Myometrial cell (primary cell): ENCODE data around the gene NOTCH2NLA. TPM values are rescaled to one million over a fixed set of nuclear protein-coding genes. Genes with fewer than 3 reads are reported as not detected.

Experiments
- total RNA-seq: library from RNA; depleted of rRNA; stranded (reverse); fragments of >200 nt; gene quantifications from 2 replicates; pipeline ENCODE4 v1.2.3, GENCODE V29; 2015

NOTCH2NLA gene
- total RNA-seq: 30.8 and 37.6 TPM in 2 replicates

DNA sequence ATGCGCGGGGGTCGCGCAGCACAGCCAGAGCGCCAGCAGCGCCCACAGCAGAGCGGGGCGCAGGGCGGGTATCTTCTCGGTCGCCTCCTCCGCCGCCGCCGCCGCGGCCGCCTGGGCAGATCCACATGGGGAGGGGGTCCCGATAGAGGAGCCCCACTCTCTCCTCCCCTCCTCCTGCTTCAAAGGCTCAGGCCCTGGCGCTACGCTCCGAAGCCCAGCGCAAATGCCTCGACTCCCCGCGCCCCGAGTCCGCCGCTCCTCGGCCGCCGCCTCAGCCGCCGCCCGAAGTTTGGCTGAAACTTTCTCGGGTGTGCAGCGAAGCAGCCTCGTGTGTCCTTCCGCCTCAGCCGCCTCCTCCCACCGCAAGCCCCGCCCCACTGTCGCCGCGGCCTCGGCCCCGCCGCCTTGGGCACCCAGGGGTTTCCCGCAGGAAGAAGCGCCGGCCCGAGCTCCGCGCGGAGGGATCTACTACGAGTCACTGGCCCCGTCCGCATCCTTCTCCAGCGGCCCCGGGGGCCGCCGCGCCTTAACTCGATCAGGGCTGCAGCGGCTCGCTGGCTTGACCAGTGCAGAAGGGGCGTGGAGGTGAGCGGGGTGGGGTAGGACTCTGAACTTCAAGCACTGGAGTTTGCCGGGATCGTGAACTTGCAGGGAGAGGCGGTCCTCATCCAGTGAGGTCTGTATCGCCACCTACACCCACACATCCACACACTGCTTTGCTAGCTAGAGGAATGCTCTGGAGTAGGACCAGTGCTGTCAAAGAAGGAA, at the start of gene NOTCH2NLA:
TSS of gene NOTCH2NLA (minus strand) at position 312 of the 768 bp plus-strand sequence. CDS start 39,684 bp downstream, outside the sequence.

DNA sequence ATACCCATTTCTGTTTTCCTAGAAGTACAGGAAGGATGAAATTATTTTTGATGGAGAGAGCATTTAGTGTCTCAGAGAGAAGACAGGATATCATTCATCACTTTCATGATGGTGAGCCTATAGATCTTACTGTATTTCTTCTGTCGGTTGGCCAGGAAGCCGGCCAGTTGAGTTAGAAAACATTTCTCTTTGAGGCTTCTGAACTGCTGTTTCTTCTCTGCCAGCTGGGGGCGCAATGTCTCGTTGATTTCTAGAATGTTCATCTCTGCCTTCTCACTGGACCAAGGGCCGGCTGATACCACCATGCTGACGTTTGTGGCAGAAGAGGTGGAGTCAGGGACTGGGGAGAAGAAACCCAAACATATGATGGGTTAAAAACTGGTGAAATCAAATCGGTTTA, 84.4 kb downstream of the NOTCH2NLA start, which contains the start of gene NBPF10:
TSS of gene NBPF10 (minus strand) at position 340 of the 400 bp plus-strand sequence. CDS start at position 305, 35 bp downstream.

Other genes with a start within 250 kb of the NOTCH2NLA start
- gene TXNIP, start 232.4 kb downstream of the NOTCH2NLA start, total RNA-seq: 197 and 207 TPM in 2 replicates
- not detected in 2 replicates for gene HJV, start 207.3 kb downstream of the NOTCH2NLA start, total RNA-seq
- gene NBPF10, start 84.2 kb downstream of the NOTCH2NLA start, total RNA-seq: 0.58 and 1.1 TPM in 2 replicates